Ovary (tissue), 9 donors: ENCODE results near the gene ADCY9. TPM values are rescaled to one million over a fixed set of nuclear protein-coding genes. Genes with fewer than 3 reads are reported as not detected.

Experiments
- DNase-seq, 5 donors: peaks; one replicate each; pipeline ENCODE4 v3.0.0-alpha.2; 2019 to 2020
- H3K27ac ChIP-seq, 2 donors: fragments of 200-600 bp; one replicate each; pipeline versions ENCODE4 v1.5.1 to v1.8.0; 2019 to 2022
- H3K27me3 ChIP-seq: fragments of 200-600 bp; one replicate; pipeline ENCODE4 v1.8.0; 2022
- H3K36me3 ChIP-seq: fragments of 200-600 bp; sonication (generic); one replicate; pipeline ENCODE4 v1.5.1; 2019
- H3K4me1 ChIP-seq: one replicate; pipeline ENCODE4 v1.8.1; 2013; ENCODE audit warnings: mild to moderate bottlenecking, moderate library complexity; ENCODE audit not compliant: insufficient read depth
- H3K4me3 ChIP-seq: fragments of 200-600 bp; sonication (generic); one replicate; pipeline ENCODE4 v1.5.1; 2017
- H3K9me3 ChIP-seq, 2 donors: fragments of 200-600 bp in 1 of 2; sonication (generic) in 1 of 2; one replicate each; pipeline versions ENCODE4 v1.5.1 to v1.8.1; 2013 to 2019; ENCODE audit warnings: mild to moderate bottlenecking in 1 of 2, moderate library complexity in 1 of 2
- EP300 ChIP-seq: sonication (generic); formaldehyde crosslinking; IDR thresholded peaks from one replicate; pipeline ENCODE4 v1.6.1; 2017; ENCODE audit warnings: antibody characterized with exemption
- POLR2A ChIP-seq: fragments of 450-650 bp; IDR thresholded peaks from one replicate; pipeline ENCODE4 v1.6.1; 2017; ENCODE audit warnings: antibody characterized with exemption, mild to moderate bottlenecking, moderate library complexity
- WGBS, 3 donors: extraction: QIAGEN DNeasy Blood & Tissue Kit in 1 of 3; methylation state at CpG; one replicate each; pipeline versions ENCODE4 v1.1.5 to v1.1.7; 2013 to 2017; 5-methylcytosine and 5-hydroxymethylcytosine counted together
- intact Hi-C, 4 donors: fragments of 100-400 bp; cut with DNase I; formaldehyde crosslinking; loops; one replicate each; pipeline versions ENCODE4 v1.11.0 to v1.15.1; 2022 to 2023
- polyA plus RNA-seq, 2 donors: library from polyadenylated mRNA; stranded (reverse); fragments of 200-250 nt in 1 of 2; fragments of 350-450 nt in 1 of 2; fragmentation: Illumina TruSeq in 1 of 2; extraction: RNeasy Lipid Tissue Mini Kit (QIAGEN cat#74804) in 1 of 2; gene quantifications; one replicate each; pipeline ENCODE4 v1.2.3, GENCODE V29; 2013 to 2014
- total RNA-seq, 7 donors: library from RNA; depleted of rRNA in 2 of 7; stranded (reverse); fragments of >200 nt in 2 of 7; fragmentation: NEBNext Ultra II Directional in 3 of 7; extraction: Animal tissue kit (Norgen Biotek cat#: 25700) in 3 of 7; gene quantifications; one replicate each; pipeline versions ENCODE4 v1.1.0 to v1.2.4, GENCODE V29; 2016 to 2023
- TF ChIP-seq, protein P1 (sequence below), 3 donors: fragments of 450-650 bp in 2 of 3; fragments of 200-600 bp in 1 of 3; IDR thresholded peaks; one replicate each; pipeline versions ENCODE4 v1.5.1 to v1.8.0; 2016 to 2022; ENCODE audit warnings: antibody characterized with exemption in 3 of 3, mild to moderate bottlenecking in 1 of 3
- donor health status: DM: no; HTN: no; CAD: no; lungs with moderate emphysema.
- donor health status: DM: no; HTN: no; CAD: no.
- donor health status: Bipolar disorder and iron deficiency.
- donor health status: DM: yes; HTN: yes; CAD: no.
- donor health status: DM: no; HTN: no; CAD: no.
- donor health status: DM: yes; HTN: yes; CAD: no.

ADCY9 gene
- total and polyA plus RNA-seq, 9 donors, result 10.7 to 31.3 (median 23.3) TPM

DNA sequence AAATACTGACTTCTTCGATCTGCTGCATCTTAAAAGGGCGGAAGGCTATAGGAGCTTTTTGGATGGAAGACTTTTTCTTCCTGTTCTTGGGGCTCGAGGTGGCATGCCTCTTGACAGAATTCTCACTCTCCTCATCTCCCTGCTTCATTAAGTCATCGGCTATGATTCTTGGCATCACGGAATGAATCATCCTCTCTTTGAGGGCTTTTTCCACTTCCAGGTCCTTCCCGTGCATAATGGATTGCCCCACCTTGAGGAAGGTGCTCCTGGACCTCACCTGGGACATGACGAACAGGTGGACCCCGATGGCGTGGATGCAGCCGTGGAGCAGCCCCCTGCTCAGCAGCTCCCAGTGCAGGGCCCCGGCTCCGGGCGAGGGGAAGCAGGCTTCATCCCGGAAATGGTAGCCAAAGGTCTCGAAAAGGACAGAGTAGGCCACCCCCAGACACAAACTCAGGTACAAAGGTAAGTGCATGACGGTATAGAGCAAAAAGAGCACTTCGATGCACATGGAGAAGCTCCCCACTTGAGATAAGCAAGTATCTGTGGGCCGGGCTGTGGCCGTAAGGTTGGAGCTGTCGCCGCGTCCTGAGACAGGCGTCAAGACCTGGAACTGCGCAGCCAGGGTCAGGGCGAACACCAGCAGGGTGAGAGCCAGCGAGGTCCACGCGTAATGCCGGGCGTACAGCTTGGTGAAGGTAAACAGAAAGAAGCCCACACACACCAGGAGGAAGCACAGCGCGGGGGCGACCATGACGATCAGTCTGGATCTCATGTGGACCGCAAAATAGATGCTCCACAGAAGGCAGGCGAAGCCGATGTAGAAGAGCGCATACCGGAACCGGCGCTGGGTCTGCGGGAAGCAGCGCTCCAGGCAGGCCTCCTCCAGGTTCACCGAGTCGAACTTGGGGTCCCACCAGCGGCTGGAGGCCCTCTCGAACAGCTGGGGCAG lies 1.7 kb downstream of the ADCY9 start:
- TF ChIP-seq, protein P1, sequence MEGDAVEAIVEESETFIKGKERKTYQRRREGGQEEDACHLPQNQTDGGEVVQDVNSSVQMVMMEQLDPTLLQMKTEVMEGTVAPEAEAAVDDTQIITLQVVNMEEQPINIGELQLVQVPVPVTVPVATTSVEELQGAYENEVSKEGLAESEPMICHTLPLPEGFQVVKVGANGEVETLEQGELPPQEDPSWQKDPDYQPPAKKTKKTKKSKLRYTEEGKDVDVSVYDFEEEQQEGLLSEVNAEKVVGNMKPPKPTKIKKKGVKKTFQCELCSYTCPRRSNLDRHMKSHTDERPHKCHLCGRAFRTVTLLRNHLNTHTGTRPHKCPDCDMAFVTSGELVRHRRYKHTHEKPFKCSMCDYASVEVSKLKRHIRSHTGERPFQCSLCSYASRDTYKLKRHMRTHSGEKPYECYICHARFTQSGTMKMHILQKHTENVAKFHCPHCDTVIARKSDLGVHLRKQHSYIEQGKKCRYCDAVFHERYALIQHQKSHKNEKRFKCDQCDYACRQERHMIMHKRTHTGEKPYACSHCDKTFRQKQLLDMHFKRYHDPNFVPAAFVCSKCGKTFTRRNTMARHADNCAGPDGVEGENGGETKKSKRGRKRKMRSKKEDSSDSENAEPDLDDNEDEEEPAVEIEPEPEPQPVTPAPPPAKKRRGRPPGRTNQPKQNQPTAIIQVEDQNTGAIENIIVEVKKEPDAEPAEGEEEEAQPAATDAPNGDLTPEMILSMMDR (IDR thresholded peaks at IDR 0.05), result no peak
- TF ChIP-seq EP300 (no peak), POLR2A (no peak)
- no peaks in the 10 kb centered on the region for H3K9me3 ChIP-seq
- H3K36me3 ChIP-seq, result no peaks in the 10 kb centered on the region
- WGBS, 3 donors, result 49 to 54% (median 54%) methylated on average over 47 of the region's 47 CpGs
- DNase-seq, result peak in 3 of 5 donors; percentile 36 to 53 (median 44)
- peak overlapping the region in 1 of 2 donors; percentile 17 for H3K27ac ChIP-seq
- H3K27me3 ChIP-seq, result no peaks in the 10 kb centered on the region
- peak overlapping the region; percentile 82 for H3K4me3 ChIP-seq
- intact Hi-C loops, result loop anchor here in 3 of 4 donors (5.0 to 10.0 kb wide), 3 partner anchors 100 to 130 kb away; no protein-coding TSS in a partner anchor
- peaks cover 17% of the 10 kb centered on the region for H3K4me1 ChIP-seq

DNA sequence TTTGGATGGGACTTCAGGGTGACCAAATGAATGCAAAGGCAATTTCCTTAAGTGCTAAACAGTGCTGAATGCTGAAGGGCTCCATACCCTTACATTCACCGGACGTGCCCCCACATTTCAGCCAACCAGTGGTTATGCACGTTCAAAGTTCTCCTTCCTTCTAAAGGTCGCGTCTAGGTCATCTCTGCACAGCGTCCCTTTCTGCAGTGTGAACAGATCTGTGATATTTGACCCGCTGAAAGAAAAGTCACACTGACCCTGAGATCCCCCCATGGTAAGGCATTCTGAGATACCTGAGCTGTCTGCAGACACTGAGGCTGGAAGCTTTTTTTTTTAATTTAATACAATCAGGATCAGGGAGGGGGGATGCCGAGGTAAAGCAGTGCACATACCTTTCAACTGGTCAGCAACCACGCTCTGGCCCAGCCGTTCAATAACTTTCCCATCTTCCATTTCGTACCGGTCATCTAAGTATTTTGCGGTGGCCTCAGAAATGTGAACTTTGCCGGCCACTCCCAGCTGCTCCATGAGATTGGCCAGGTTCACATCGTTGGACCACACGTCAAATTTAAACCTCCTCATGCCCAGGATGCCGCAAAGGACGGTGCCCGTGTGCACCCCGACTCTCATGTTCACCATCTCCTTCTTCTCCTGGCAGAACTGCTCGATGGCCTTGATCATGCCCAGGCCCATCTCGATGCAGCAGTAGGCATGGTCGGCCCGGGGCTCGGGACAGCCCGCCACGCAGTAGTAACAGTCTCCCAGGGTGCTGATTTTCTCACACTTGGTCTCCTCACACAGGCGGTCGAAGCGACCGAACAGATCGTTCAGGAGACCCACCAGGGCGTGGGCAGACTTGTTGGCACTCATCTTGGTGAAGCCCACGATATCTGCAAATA lies 2.6 kb downstream of the ADCY9 start:
- H3K27ac ChIP-seq, result no peak overlapping the region

DNA sequence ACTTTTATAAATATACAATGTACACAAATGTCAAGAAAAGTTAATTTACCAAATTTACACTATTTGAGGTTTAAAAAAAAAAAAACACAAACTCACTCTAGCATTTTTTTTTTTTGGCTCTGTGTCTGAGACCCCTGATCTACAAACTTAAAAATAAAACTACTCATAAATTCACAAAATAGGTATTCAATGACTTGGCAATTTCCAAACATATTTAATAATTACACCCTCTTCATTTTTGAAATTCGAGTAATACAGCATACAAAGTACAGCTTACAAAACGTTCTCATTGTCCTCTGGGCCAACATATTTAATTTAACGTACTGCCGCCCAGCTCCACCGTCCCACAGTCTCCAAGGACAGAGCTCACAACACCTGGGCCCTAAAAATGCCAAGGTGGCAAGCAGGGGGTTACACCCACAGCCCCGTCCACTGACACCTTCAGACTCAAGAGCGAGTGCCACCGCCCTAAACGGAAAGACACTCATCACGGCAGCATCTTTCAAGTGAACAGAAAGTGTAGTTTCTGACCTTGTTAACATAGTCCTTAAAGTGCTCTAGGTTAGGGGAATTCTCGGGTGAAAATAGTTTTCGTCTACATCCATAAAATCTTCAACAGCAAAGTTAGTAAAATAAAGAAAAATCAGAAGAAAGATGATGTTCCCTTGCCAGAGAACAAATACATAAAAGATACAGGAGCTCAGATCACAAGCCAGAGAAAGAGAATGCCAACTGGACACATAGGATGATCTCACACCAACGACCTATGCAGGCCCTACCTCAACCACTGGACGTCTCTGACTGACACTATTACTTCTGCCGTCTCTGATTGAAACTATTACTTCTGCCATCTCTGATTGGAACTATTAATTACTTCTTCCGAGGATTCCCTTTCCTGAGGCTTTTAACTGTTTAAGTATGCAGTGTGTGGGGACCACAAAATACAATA lies 4.2 kb downstream of the ADCY9 start:
- DNase-seq, result no peak
- TF ChIP-seq EP300 (no peak), POLR2A (no peak)
- TF ChIP-seq, protein P1 (IDR thresholded peaks at IDR 0.05), result no peak
- Histone ChIP-seq H3K27me3 (no peaks in the 10 kb centered on the region), H3K9me3 (no peaks in the 10 kb centered on the region), H3K4me1 (peaks cover 20% of the 10 kb centered on the region), H3K27ac (no peak overlapping the region), H3K4me3 (peak overlapping the region; percentile 29), H3K36me3 (no peaks in the 10 kb centered on the region)
- intact Hi-C loops, result loop anchor here in 2 of 4 donors (10.0 kb wide), 2 partner anchors 97 to 127 kb away; no protein-coding TSS in a partner anchor
- 15 to 17% (median 17%) methylated on average over 16 of the region's 16 CpGs for WGBS, 3 donors

More for the DNA sequence above, 2.6 kb downstream of the ADCY9 start:
- Histone ChIP-seq H3K9me3 (no peaks in the 10 kb centered on the region), H3K27me3 (no peaks in the 10 kb centered on the region), H3K4me3 (peak overlapping the region; percentile 29), H3K36me3 (no peaks in the 10 kb centered on the region), H3K4me1 (peaks cover 19% of the 10 kb centered on the region)
- DNase-seq, result no peak
- 67 to 77% (median 67%) methylated on average over 34 of the region's 34 CpGs for WGBS, 3 donors
- intact Hi-C loops, result loop anchor here in 2 of 4 donors (10.0 kb wide), 2 partner anchors 99 to 129 kb away; no protein-coding TSS in a partner anchor
- TF ChIP-seq POLR2A, result no peak

DNA sequence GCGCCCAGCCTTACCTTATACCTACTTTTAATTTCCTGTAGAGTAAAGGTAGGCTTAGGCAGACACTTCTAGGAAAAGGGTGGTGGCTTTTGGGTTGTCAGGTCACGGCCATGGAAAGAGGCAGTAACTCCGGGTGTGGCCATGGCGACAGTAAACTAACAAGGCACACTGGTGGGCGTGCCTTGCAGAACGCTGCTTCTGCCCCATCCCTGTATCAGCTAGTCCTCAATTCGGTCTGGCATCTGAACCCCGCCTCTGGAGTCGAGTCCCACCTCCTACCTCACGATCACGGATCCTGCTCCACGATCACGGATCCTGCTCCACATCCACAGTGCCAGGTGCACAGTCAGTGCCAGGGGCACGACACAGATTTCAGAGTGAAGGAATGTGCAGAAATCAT lies 5.6 kb downstream of the ADCY9 start:
- TF ChIP-seq, protein P1 (IDR thresholded peaks at IDR 0.05), result no peak
- H3K4me1 ChIP-seq, result peaks cover 19% of the 10 kb centered on the region
- H3K4me3 ChIP-seq, result no peak overlapping the region
- H3K27me3 ChIP-seq, result no peaks in the 10 kb centered on the region
- intact Hi-C loops, result loop anchor here in 2 of 4 donors (10.0 kb wide), 2 partner anchors 96 to 126 kb away; no protein-coding TSS in a partner anchor
- DNase-seq, result no peak
- no peaks in the 10 kb centered on the region for H3K9me3 ChIP-seq
- H3K36me3 ChIP-seq, result no peaks in the 10 kb centered on the region
- WGBS, 3 donors, result 84 to 90% (median 86%) methylated on average over 14 of the region's 14 CpGs
- no peak overlapping the region for H3K27ac ChIP-seq
